ENCODE data around the gene SND1.

GRCh38 chr7:128007303-128007680 lies 355.3 kb downstream of the SND1 start:
- TF ChIP-seq CTCF (IDR thresholded peaks at IDR 0.05 in 8 of 11, conservative IDR thresholded peaks at IDR 0.05 in 3 of 11): no peak
- TF ChIP-seq POLR2AphosphoS5 (IDR thresholded peaks at IDR 0.05): no peak
